Ishikawa (cell line): ENCODE measurements around the gene SERPINA3.

Experiments used
- CEBPB ChIP-seq: IDR thresholded peaks from 2 replicates; pipeline ENCODE4 v1.6.1; 2012
- CREB1 ChIP-seq: IDR thresholded peaks from 2 replicates; pipeline ENCODE4 v1.6.1; 2012; ENCODE audit warnings: low read depth
- EGR1 ChIP-seq: IDR thresholded peaks from 2 replicates; pipeline ENCODE4 v1.6.1; 2012
- MAX ChIP-seq: IDR thresholded peaks from 2 replicates; pipeline ENCODE4 v1.6.1; 2012
- REST ChIP-seq: IDR thresholded peaks from 2 replicates; pipeline ENCODE4 v1.6.1; 2012; ENCODE audit warnings: low read depth, mild to moderate bottlenecking
- YY1 ChIP-seq: IDR thresholded peaks from 2 replicates; pipeline ENCODE4 v1.6.1; 2012; ENCODE audit warnings: low read depth

GRCh38 chr14:94573475-94574277, 38.5 kb upstream of the SERPINA3 start:
- TF ChIP-seq CEBPB: no peak
- TF ChIP-seq YY1: no peak
- TF ChIP-seq CREB1: no peak
- no peak for TF ChIP-seq REST
- no peak for TF ChIP-seq EGR1
- TF ChIP-seq MAX: no peak
